ENCODE data around the gene SRSF3.

DNA sequence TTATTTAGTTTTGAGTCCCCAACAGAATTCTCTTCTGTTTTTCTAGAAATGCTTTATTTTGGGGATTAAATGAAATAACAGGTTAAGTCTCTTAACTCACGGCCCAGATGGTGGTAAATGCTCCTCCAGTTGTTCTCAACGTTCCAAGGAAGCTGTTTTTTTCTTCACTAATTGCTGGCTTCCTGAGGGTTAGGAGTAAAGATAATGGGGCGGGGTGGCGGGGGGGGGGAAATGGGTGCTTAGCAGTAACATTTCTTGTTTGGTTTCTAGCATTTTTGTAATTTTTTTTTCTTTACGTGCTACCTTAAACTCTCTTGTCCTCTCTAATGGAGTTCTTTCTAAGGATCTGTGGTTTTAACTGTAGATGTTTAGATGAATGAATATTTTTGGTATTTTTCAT is 2.2 kb downstream of the SRSF3 start:
- TF ChIP-seq EZH2 (IDR thresholded peaks at IDR 0.05; ENCODE audit: borderline replicate concordance, low read length), result no peak
- TF ChIP-seq, protein P1, sequence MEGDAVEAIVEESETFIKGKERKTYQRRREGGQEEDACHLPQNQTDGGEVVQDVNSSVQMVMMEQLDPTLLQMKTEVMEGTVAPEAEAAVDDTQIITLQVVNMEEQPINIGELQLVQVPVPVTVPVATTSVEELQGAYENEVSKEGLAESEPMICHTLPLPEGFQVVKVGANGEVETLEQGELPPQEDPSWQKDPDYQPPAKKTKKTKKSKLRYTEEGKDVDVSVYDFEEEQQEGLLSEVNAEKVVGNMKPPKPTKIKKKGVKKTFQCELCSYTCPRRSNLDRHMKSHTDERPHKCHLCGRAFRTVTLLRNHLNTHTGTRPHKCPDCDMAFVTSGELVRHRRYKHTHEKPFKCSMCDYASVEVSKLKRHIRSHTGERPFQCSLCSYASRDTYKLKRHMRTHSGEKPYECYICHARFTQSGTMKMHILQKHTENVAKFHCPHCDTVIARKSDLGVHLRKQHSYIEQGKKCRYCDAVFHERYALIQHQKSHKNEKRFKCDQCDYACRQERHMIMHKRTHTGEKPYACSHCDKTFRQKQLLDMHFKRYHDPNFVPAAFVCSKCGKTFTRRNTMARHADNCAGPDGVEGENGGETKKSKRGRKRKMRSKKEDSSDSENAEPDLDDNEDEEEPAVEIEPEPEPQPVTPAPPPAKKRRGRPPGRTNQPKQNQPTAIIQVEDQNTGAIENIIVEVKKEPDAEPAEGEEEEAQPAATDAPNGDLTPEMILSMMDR (conservative IDR thresholded peaks at IDR 0.05 in 1 of 2, IDR thresholded peaks at IDR 0.05 in 1 of 2; ENCODE audit: extremely low read depth in 1 of 2, insufficient read depth in 1 of 2, low read depth in 1 of 2, low read length in 2 of 2), result no peak

Measured in mammary epithelial cell (primary cell).